GM12872 (cell line): Measurements from ENCODE around the gene ZNHIT6.

Experiments used
- TF ChIP-seq, protein P1 (sequence below): IDR thresholded peaks from 3 replicates; pipeline ENCODE4 v1.5.1; 2011; ENCODE audit warnings: low read depth, mild to moderate bottlenecking, low read length, moderate library complexity; ENCODE audit not compliant: insufficient read depth

Gene ZNHIT6

DNA sequence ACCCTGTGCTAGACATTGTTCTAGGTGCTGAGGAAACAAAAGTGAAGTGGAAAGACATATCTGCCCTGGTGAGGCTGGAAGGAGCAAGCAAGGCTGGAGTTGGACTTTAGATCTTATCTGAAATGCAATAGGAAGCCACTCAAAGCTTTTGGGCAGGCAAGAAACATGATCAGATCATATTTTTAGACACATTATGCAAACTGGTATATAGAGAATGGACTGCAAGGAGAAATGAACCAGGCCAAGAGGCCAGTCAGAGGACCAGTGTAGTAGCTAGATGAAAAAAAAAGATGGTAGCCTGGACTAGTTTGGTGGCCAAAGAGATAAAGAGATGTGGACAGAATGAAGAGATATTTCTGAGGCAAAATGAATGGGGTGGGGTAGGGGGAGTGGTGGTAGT is 81.4 kb downstream of the ZNHIT6 start:
- TF ChIP-seq, protein P1, sequence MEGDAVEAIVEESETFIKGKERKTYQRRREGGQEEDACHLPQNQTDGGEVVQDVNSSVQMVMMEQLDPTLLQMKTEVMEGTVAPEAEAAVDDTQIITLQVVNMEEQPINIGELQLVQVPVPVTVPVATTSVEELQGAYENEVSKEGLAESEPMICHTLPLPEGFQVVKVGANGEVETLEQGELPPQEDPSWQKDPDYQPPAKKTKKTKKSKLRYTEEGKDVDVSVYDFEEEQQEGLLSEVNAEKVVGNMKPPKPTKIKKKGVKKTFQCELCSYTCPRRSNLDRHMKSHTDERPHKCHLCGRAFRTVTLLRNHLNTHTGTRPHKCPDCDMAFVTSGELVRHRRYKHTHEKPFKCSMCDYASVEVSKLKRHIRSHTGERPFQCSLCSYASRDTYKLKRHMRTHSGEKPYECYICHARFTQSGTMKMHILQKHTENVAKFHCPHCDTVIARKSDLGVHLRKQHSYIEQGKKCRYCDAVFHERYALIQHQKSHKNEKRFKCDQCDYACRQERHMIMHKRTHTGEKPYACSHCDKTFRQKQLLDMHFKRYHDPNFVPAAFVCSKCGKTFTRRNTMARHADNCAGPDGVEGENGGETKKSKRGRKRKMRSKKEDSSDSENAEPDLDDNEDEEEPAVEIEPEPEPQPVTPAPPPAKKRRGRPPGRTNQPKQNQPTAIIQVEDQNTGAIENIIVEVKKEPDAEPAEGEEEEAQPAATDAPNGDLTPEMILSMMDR: no peak

DNA sequence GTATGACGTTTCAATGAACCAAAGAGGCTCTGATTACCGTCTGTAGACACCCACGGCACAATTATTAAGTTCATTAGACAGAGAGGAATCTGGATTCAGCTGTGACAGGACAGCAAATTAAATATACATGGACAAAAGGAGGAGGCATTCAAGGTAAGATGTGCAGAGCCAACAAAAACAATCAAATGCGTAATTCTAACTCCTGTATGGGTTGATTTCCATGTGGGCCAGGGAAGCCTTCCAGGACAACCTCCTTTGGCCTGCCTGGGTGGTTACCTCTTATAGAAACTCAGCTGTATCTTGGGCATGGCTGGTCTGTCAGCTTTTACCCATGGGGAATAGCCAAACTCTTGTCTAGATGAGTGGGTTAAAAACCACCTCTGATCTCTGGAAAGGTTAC is 83.9 kb downstream of the ZNHIT6 start:
- TF ChIP-seq, protein P1: no peak

DNA sequence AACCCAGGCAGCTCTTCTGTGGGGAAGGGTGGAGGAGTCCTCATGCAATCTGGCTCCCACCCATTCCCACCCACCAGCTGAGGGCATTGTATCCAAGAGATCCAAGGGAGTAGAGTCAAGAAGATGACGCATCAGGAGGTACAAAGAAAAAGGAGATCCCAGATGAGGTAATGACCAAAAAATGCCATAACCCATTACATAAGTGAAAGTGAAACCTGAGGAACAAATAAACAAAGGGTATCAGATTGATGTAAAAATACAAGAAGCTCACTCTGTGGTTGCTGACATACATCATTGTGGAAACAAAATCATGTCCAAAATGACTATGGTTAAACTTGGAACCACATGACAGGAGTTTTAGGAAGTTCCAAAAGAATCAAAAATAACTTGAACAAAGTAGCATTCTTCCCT is 85.2 kb downstream of the ZNHIT6 start:
- TF ChIP-seq, protein P1: no peak

DNA sequence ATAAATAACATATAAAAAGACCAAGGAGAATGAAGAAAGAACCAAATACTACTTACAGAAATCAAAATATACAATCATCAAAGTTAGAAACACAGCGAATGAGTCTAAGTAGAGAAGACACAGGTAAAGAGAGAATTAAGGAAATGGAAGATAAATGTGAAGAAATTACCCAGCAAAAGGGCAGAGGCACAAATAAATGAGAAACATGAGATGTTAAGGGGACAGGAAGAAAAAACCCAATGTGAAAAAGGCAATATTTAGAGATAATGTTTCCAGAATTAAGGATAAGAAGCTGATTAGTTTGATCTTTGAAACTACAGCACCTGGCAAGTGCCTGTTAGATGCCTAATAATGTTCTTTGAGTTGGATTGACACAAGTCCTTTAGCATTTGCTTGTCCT is 86.8 kb downstream of the ZNHIT6 start:
- TF ChIP-seq, protein P1: no peak

DNA sequence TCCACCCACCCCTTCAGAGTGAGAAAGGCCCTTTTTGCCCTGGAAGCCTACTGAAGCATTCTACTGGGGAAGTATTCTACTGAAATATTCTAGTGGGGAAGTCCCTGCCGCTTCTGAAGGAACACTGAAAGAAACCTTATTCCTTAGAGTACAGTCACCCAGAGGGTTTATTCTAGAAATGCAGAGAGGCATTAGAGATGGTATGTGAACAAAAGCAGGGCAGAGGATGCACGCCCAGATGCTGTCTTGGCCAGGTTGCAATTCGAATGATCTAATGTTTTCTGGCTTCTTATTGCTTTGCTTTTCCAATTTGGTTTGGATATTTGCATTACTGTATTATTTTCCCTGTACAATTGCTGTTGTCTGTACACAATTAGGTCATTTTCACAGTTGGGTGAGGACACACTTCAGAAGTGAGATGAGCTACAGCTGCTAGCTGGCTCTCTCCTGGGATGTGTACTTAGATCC is 90.6 kb downstream of the ZNHIT6 start:
- TF ChIP-seq, protein P1: no peak

DNA sequence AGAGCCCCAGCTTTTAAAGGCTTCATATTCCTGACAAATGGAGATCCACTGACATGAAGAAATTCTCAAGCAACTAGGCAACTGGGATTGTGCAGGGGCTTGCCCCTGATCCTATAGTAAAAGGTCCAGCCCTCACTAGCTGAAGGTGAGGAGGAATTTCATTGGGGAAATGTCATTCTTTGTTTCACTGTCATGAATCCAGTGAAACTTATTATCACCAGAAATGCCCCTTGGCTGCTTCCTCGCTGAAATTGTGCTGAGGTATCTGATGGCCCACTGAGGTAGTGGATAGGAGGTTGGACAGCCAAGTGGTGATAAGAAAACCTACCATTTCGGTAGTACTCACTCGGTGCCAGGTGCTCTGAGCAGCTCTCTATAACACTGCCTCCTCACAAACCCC is 91.5 kb downstream of the ZNHIT6 start:
- TF ChIP-seq, protein P1: no peak

DNA sequence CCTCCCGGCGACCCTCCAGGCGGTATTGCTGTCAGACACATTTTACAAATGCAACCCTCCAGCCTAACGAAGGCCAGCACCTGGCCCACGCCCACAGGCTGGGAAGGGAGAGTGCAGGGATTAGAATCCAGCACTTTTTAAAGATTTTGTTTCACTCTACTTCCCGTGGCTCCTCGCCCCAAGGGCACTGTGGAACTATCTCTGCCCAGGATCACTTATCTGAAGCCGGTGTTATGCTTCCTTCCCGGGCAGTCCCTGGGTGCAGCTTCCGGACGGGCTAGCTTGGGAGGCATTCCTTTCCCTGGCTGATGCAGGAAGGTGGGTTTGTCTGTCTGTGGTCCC is 91.9 kb downstream of the ZNHIT6 start:
- TF ChIP-seq, protein P1: no peak

DNA sequence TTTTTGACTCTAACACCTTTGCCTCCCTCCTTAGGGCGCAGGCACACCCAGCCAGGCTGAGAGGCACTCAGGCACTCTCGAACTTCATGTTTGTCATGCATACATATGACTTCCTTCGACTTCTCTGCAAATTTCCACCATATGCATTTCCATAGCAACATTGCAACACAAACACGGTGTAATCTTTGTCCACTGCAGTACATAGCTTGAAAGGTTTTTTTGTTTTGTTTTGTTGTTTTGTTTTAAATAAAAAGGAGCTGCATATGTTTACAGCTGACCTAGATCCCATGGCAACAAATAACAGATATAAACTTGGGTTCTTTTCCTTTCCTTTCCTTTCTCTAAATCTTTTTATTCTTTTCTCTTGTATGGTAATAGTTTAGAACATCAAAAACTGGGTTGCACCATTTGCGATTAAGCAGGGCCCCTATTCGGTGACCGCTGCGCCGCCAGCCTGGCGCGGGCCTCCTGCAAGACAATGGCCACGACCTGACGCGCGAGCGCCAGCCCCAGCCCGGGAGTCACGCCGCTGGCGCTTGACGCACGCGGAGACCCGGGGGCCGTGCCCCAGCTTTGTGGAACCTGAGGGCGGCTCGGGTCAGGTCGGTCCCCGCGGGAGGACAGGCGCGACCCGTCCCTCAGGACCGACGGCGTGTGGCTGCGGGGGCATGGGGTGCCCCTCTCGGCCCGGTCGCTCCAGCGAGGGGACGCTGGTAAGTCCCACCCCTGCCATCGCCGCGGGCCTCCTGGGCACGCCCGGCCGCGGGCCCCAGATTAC is 92.5 kb downstream of the ZNHIT6 start:
- TF ChIP-seq, protein P1: no peak
